ENCODE data around the gene PKHD1. TPM values are rescaled to one million over a fixed set of nuclear protein-coding genes. Genes with fewer than 3 reads are reported as not detected.

The PKHD1 gene
- total and polyA plus RNA-seq, 2 of the 8 experiments (the other 6 are each of a cell fraction or from before 2014, with no cell fraction given), result 0.06 to 0.09 TPM

DNA sequence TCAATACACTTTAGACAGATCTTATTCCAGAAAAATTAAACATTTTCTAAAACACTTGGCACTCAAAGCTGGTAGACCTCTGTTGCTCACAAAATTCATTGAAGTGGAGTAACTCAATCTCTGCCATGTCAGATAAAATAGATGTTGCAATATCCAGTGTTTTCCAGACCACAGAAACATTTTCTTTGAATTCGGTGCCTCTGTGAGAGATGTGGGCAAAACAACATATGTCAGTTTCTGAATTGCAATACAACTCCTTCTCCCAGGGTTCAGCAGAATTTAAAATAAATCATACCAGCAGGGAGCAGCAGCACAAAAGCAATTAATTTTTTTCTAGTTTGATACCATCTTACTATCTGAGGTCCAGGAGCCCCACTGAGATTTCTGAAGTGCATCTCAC is 11.3 kb upstream of the PKHD1 start (continued):
- TF ChIP-seq, protein P1, sequence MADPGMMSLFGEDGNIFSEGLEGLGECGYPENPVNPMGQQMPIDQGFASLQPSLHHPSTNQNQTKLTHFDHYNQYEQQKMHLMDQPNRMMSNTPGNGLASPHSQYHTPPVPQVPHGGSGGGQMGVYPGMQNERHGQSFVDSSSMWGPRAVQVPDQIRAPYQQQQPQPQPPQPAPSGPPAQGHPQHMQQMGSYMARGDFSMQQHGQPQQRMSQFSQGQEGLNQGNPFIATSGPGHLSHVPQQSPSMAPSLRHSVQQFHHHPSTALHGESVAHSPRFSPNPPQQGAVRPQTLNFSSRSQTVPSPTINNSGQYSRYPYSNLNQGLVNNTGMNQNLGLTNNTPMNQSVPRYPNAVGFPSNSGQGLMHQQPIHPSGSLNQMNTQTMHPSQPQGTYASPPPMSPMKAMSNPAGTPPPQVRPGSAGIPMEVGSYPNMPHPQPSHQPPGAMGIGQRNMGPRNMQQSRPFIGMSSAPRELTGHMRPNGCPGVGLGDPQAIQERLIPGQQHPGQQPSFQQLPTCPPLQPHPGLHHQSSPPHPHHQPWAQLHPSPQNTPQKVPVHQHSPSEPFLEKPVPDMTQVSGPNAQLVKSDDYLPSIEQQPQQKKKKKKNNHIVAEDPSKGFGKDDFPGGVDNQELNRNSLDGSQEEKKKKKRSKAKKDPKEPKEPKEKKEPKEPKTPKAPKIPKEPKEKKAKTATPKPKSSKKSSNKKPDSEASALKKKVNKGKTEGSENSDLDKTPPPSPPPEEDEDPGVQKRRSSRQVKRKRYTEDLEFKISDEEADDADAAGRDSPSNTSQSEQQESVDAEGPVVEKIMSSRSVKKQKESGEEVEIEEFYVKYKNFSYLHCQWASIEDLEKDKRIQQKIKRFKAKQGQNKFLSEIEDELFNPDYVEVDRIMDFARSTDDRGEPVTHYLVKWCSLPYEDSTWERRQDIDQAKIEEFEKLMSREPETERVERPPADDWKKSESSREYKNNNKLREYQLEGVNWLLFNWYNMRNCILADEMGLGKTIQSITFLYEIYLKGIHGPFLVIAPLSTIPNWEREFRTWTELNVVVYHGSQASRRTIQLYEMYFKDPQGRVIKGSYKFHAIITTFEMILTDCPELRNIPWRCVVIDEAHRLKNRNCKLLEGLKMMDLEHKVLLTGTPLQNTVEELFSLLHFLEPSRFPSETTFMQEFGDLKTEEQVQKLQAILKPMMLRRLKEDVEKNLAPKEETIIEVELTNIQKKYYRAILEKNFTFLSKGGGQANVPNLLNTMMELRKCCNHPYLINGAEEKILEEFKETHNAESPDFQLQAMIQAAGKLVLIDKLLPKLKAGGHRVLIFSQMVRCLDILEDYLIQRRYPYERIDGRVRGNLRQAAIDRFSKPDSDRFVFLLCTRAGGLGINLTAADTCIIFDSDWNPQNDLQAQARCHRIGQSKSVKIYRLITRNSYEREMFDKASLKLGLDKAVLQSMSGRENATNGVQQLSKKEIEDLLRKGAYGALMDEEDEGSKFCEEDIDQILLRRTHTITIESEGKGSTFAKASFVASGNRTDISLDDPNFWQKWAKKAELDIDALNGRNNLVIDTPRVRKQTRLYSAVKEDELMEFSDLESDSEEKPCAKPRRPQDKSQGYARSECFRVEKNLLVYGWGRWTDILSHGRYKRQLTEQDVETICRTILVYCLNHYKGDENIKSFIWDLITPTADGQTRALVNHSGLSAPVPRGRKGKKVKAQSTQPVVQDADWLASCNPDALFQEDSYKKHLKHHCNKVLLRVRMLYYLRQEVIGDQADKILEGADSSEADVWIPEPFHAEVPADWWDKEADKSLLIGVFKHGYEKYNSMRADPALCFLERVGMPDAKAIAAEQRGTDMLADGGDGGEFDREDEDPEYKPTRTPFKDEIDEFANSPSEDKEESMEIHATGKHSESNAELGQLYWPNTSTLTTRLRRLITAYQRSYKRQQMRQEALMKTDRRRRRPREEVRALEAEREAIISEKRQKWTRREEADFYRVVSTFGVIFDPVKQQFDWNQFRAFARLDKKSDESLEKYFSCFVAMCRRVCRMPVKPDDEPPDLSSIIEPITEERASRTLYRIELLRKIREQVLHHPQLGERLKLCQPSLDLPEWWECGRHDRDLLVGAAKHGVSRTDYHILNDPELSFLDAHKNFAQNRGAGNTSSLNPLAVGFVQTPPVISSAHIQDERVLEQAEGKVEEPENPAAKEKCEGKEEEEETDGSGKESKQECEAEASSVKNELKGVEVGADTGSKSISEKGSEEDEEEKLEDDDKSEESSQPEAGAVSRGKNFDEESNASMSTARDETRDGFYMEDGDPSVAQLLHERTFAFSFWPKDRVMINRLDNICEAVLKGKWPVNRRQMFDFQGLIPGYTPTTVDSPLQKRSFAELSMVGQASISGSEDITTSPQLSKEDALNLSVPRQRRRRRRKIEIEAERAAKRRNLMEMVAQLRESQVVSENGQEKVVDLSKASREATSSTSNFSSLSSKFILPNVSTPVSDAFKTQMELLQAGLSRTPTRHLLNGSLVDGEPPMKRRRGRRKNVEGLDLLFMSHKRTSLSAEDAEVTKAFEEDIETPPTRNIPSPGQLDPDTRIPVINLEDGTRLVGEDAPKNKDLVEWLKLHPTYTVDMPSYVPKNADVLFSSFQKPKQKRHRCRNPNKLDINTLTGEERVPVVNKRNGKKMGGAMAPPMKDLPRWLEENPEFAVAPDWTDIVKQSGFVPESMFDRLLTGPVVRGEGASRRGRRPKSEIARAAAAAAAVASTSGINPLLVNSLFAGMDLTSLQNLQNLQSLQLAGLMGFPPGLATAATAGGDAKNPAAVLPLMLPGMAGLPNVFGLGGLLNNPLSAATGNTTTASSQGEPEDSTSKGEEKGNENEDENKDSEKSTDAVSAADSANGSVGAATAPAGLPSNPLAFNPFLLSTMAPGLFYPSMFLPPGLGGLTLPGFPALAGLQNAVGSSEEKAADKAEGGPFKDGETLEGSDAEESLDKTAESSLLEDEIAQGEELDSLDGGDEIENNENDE (IDR thresholded peaks at IDR 0.05; ENCODE audit: insufficient replicate concordance, low read length), result no peak
- TF ChIP-seq RAD21 (IDR thresholded peaks at IDR 0.05 in 1 of 2, conservative IDR thresholded peaks at IDR 0.05 in 1 of 2; ENCODE audit: low read depth in 2 of 2, low read length in 2 of 2), result no peak
- TF ChIP-seq, protein P2, sequence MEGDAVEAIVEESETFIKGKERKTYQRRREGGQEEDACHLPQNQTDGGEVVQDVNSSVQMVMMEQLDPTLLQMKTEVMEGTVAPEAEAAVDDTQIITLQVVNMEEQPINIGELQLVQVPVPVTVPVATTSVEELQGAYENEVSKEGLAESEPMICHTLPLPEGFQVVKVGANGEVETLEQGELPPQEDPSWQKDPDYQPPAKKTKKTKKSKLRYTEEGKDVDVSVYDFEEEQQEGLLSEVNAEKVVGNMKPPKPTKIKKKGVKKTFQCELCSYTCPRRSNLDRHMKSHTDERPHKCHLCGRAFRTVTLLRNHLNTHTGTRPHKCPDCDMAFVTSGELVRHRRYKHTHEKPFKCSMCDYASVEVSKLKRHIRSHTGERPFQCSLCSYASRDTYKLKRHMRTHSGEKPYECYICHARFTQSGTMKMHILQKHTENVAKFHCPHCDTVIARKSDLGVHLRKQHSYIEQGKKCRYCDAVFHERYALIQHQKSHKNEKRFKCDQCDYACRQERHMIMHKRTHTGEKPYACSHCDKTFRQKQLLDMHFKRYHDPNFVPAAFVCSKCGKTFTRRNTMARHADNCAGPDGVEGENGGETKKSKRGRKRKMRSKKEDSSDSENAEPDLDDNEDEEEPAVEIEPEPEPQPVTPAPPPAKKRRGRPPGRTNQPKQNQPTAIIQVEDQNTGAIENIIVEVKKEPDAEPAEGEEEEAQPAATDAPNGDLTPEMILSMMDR (IDR thresholded peaks at IDR 0.05; ENCODE audit: control extremely low read depth in 1 of 3, insufficient read depth in 1 of 3, low read depth in 1 of 3, low read length in 3 of 3), result no peak

Measured in H1 (cell line).